Calu3 (cell line): ENCODE results near the gene FAM149A. TPM values are rescaled to one million over a fixed set of nuclear protein-coding genes. Genes with fewer than 3 reads are reported as not detected.
A peak's percentile ranks its signal among the peaks of the same experiment; 100 is the strongest.

Source experiments
- BruUV-seq: library from RNA; stranded (reverse); fragments of 400-500 nt; replicated peaks from 2 replicates; lab custom pipeline; 2021; lab: Mats Ljungman, UMichigan
- CTCF ChIA-PET: fragments of 300-600 bp; sonication (Branson Sonifier 250); formaldehyde crosslinking; loops from one replicate; lab custom pipeline; 2022; ENCODE audit warnings: antibody characterized with exemption; lab: Charles Lee
- DNase-seq: peaks from one replicate; pipeline ENCODE4 v3.0.0; 2022
- H3K27ac Mint-ChIP-seq: one replicate; pipeline ENCODE4 v1.8.0; 2022; ENCODE audit warnings: mixed read lengths; ENCODE audit not compliant: unreplicated experiment
- H3K27me3 Mint-ChIP-seq: one replicate; pipeline ENCODE4 v1.8.0; 2022; ENCODE audit warnings: mixed read lengths; ENCODE audit not compliant: unreplicated experiment
- H3K36me3 Mint-ChIP-seq: one replicate; pipeline ENCODE4 v1.8.0; 2022; ENCODE audit warnings: mild to moderate bottlenecking, moderate library complexity, mixed read lengths; ENCODE audit not compliant: insufficient read depth, unreplicated experiment
- H3K4me1 Mint-ChIP-seq: one replicate; pipeline ENCODE4 v1.8.0; 2022; ENCODE audit warnings: mild to moderate bottlenecking, low read depth, mixed read lengths; ENCODE audit not compliant: unreplicated experiment
- H3K4me3 Mint-ChIP-seq: one replicate; pipeline ENCODE4 v1.8.0; 2022; ENCODE audit warnings: mild to moderate bottlenecking, low read depth, moderate library complexity, mixed read lengths; ENCODE audit not compliant: unreplicated experiment
- H3K9me3 Mint-ChIP-seq: one replicate; pipeline ENCODE4 v1.8.0; 2022; ENCODE audit warnings: low read depth, mixed read lengths; ENCODE audit not compliant: unreplicated experiment
- CTCF ChIP-seq: fragments of 200-600 bp; IDR thresholded peaks from one replicate; pipeline ENCODE4 v1.8.0; 2022; ENCODE audit warnings: antibody characterized with exemption; ENCODE audit not compliant: unreplicated experiment
- intact Hi-C: fragments of 100-400 bp; cut with micrococcal nuclease; formaldehyde crosslinking; loops from one replicate; pipeline ENCODE4 v1.10.0; 2022; ENCODE audit not compliant: unreplicated experiment
- total RNA-seq: library from RNA; stranded (reverse); gene quantifications from 2 replicates; pipeline ENCODE4 v1.2.3, GENCODE V29; 2022

FAM149A gene
- total RNA-seq, 1 experiment from 2014 or later = 45.5 TPM

- intact Hi-C loops = no loop called here
- no peak for DNase-seq
- H3K9me3 Mint-ChIP-seq = no peaks in the 10 kb centered on the region
- no TSS peak for BruUV-seq
- no peak for TF ChIP-seq CTCF
- CTCF ChIA-PET = interaction anchor here (0.6 kb wide), 1 partner anchor 714 kb away, joined by 3 read pairs; no protein-coding TSS in a partner anchor
- H3K36me3 Mint-ChIP-seq = no peaks in the 10 kb centered on the region
- no peaks in the 10 kb centered on the region for H3K27me3 Mint-ChIP-seq
- peaks cover 17% of the 10 kb centered on the region for H3K4me1 Mint-ChIP-seq
- no peak overlapping the region for H3K27ac Mint-ChIP-seq
- no peak overlapping the region for H3K4me3 Mint-ChIP-seq
These were observed 27.4 kb downstream of the FAM149A start for GRCh38 chr4:186131935-186132334.

GRCh38 chr4:186132577-186133242 is 28.2 kb downstream of the FAM149A start:
- CTCF ChIA-PET = interaction anchor here (0.6 to 1.1 kb wide), 2 partner anchors 65 to 985 kb away, joined by 3 to 12 read pairs; no protein-coding TSS in a partner anchor

GRCh38 chr4:186134257-186134656 is 29.8 kb downstream of the FAM149A start:
- CTCF ChIA-PET = no interaction called here
- Mint-ChIP-seq H3K4me1 (peaks cover 17% of the 10 kb centered on the region), H3K27me3 (no peaks in the 10 kb centered on the region), H3K27ac (no peak overlapping the region), H3K9me3 (no peaks in the 10 kb centered on the region), H3K36me3 (no peaks in the 10 kb centered on the region), H3K4me3 (no peak overlapping the region)
- DNase-seq = no peak
- TF ChIP-seq CTCF = no peak
- no TSS peak for BruUV-seq
- intact Hi-C loops = no loop called here

More at GRCh38 chr4:186132577-186133242, 28.2 kb downstream of the FAM149A start:
- H3K4me1 Mint-ChIP-seq = peaks cover 17% of the 10 kb centered on the region
- peak overlapping the region; percentile 29 for H3K4me3 Mint-ChIP-seq
- H3K27me3 Mint-ChIP-seq = no peaks in the 10 kb centered on the region
- intact Hi-C loops = no loop called here
- H3K27ac Mint-ChIP-seq = no peak overlapping the region
- H3K9me3 Mint-ChIP-seq = no peaks in the 10 kb centered on the region
- DNase-seq = peak; percentile 41
- TF ChIP-seq CTCF = peak; percentile 16
- no TSS peak for BruUV-seq
- no peaks in the 10 kb centered on the region for H3K36me3 Mint-ChIP-seq

GRCh38 chr4:186134861-186135260 is 30.4 kb downstream of the FAM149A start:
- no peak for TF ChIP-seq CTCF
- CTCF ChIA-PET = no interaction called here
- BruUV-seq = no TSS peak
- H3K27ac Mint-ChIP-seq = no peak overlapping the region
- no peaks in the 10 kb centered on the region for H3K27me3 Mint-ChIP-seq
- H3K4me3 Mint-ChIP-seq = no peak overlapping the region
- DNase-seq = no peak
- H3K9me3 Mint-ChIP-seq = no peaks in the 10 kb centered on the region
- peaks cover 17% of the 10 kb centered on the region for H3K4me1 Mint-ChIP-seq
- intact Hi-C loops = no loop called here
- no peaks in the 10 kb centered on the region for H3K36me3 Mint-ChIP-seq
